ENCODE data around the gene PRRT1B. TPM values are rescaled to one million over a fixed set of nuclear protein-coding genes. Genes with fewer than 3 reads are reported as not detected.
A peak's percentile ranks its signal among the peaks of the same experiment; 100 is the strongest.
"Not testable (repeated sequence)": the region's sequence is repeated elsewhere in the genome, so short reads cannot be mapped to it uniquely, and the experiment has no call there.

The PRRT1B gene
- total RNA-seq, 1 donor from 2014 or later, result not detected

- no peaks in the 10 kb centered on the region for H3K27me3 ChIP-seq
- peaks cover 10 to 26% of the 10 kb centered on the region in 2 donors for H3K9me3 ChIP-seq
- peak overlapping the region; percentile 51 to 52 for H3K4me3 ChIP-seq
- no peaks in the 10 kb centered on the region for H3K36me3 ChIP-seq
- H3K27ac ChIP-seq, result no peak overlapping the region
- H3K4me1 ChIP-seq, result peaks cover 0 to 11% of the 10 kb centered on the region in 2 donors
- intact Hi-C loops (cut with DNase I), result no loop called here
- no peak for DNase-seq (ENCODE audit: low spot score in 2 of 2)
- TF ChIP-seq, protein P1, sequence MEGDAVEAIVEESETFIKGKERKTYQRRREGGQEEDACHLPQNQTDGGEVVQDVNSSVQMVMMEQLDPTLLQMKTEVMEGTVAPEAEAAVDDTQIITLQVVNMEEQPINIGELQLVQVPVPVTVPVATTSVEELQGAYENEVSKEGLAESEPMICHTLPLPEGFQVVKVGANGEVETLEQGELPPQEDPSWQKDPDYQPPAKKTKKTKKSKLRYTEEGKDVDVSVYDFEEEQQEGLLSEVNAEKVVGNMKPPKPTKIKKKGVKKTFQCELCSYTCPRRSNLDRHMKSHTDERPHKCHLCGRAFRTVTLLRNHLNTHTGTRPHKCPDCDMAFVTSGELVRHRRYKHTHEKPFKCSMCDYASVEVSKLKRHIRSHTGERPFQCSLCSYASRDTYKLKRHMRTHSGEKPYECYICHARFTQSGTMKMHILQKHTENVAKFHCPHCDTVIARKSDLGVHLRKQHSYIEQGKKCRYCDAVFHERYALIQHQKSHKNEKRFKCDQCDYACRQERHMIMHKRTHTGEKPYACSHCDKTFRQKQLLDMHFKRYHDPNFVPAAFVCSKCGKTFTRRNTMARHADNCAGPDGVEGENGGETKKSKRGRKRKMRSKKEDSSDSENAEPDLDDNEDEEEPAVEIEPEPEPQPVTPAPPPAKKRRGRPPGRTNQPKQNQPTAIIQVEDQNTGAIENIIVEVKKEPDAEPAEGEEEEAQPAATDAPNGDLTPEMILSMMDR (IDR thresholded peaks at IDR 0.05), result no peak
These were observed 1.2 kb downstream of the PRRT1B start for GRCh38 chr9:131546336-131547084.

- intact Hi-C loops (cut with DNase I); H3K4me3 ChIP-seq; H3K27ac ChIP-seq; DNase-seq (ENCODE audit: low spot score in 2 of 2); H3K36me3 ChIP-seq; H3K27me3 ChIP-seq; H3K9me3 ChIP-seq: not testable (repeated sequence)
- peaks cover 0 to 11% of the 10 kb centered on the region in 2 donors for H3K4me1 ChIP-seq
These were observed 3.9 kb downstream of the PRRT1B start for GRCh38 chr9:131549186-131549585.

DNA sequence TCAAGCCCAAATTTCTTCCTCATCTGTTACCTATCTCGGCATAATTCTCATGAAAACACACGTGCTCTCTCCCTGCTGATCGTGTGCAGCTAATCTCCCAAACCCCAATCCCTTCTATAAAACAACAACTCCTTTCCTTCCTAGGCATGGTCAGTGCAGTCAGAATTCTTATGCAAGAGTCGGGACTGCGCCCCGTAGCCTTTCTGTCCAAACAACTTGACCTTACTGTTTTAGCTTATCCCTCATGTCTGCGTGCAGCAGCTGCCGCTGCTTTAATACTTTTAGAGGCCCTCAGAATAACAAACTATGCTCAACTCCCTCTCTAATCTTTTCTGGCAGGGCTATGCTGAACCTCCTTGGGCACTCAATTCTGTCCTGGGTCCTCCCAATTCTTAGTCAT is 5.1 kb downstream of the PRRT1B start:
- not testable (repeated sequence) for DNase-seq (ENCODE audit: low spot score in 2 of 2)

DNA sequence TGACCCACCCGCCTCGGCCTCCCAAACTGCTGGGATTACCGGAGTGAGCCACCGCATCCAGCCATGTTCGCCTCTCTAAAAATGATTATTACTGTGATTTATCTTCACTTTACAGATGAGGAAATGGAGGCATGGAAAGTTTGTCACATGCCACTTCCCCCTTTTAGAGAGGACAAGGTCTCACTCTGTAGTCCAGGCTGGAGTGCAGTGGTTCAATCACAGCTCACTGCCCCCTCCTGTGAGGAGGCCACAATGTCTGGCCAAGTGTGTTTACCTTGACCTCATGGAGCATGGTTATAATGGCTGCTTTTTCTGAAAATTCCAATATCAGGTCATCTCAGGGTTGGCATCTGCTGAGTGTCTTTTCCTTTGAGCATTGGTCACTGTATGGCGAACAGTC is 6.7 kb downstream of the PRRT1B start:
- Histone ChIP-seq H3K36me3 (no peaks in the 10 kb centered on the region), H3K4me3 (no peak overlapping the region), H3K4me1 (no peaks in the 10 kb centered on the region), H3K9me3 (no peaks in the 10 kb centered on the region), H3K27me3 (peaks cover 13% of the 10 kb centered on the region), H3K27ac (no peak overlapping the region)
- DNase-seq (ENCODE audit: low spot score in 2 of 2), result no peak
- TF ChIP-seq, protein P1 (IDR thresholded peaks at IDR 0.05), result no peak
- intact Hi-C loops (cut with DNase I), result no loop called here

More for the DNA sequence above, 5.1 kb downstream of the PRRT1B start:
- intact Hi-C loops (cut with DNase I); H3K36me3 ChIP-seq; H3K9me3 ChIP-seq; H3K27ac ChIP-seq; H3K4me3 ChIP-seq: not testable (repeated sequence)
- Histone ChIP-seq H3K4me1 (peaks cover 0 to 11% of the 10 kb centered on the region in 2 donors), H3K27me3 (peaks cover 13% of the 10 kb centered on the region)

GRCh38 chr9:131554087-131554842 is 8.9 kb downstream of the PRRT1B start:
- no peak overlapping the region for H3K4me3 ChIP-seq
- peaks cover 13% of the 10 kb centered on the region for H3K27me3 ChIP-seq
- no peak overlapping the region for H3K27ac ChIP-seq
- TF ChIP-seq, protein P1 (IDR thresholded peaks at IDR 0.05), result no peak
- H3K36me3 ChIP-seq, result no peaks in the 10 kb centered on the region
- no peaks in the 10 kb centered on the region for H3K9me3 ChIP-seq
- no peak for DNase-seq (ENCODE audit: low spot score in 2 of 2)
- no peaks in the 10 kb centered on the region for H3K4me1 ChIP-seq
- intact Hi-C loops (cut with DNase I), result no loop called here

- TF ChIP-seq, protein P1 (IDR thresholded peaks at IDR 0.05), result no peak
- intact Hi-C loops (cut with DNase I), result no loop called here
- no peaks in the 10 kb centered on the region for H3K36me3 ChIP-seq
- H3K4me1 ChIP-seq, result no peaks in the 10 kb centered on the region
- peaks cover 13% of the 10 kb centered on the region for H3K27me3 ChIP-seq
- no peaks in the 10 kb centered on the region for H3K9me3 ChIP-seq
- no peak for DNase-seq (ENCODE audit: low spot score in 2 of 2)
- H3K27ac ChIP-seq, result no peak overlapping the region
- H3K4me3 ChIP-seq, result no peak overlapping the region
These were observed 9.6 kb downstream of the PRRT1B start for GRCh38 chr9:131554843-131555351.
